SK-N-SH (cell line): Measurements from ENCODE around the gene ANKRD31. TPM values are rescaled to one million over a fixed set of nuclear protein-coding genes. Genes with fewer than 3 reads are reported as not detected.

Source experiments
- CTCF ChIA-PET: fragments of 300-600, 350-600 bp; formaldehyde crosslinking; extraction: SDS; loops from one replicate; lab custom pipeline; 2021; lab: Yijun Ruan, JAX
- POLR2A ChIA-PET: fragments of 350-600 bp; sonication (Branson Sonifier 250); formaldehyde crosslinking; extraction: SDS; loops from one replicate; lab custom pipeline; 2020; ENCODE audit warnings: antibody characterized with exemption, inconsistent platforms; lab: Yijun Ruan, JAX
- DNase-seq: peaks from one replicate; pipeline ENCODE4 v3.0.0; 2012
- H2AFZ ChIP-seq: fragments of 200-600 bp; sonication (generic); 2 replicates; pipeline ENCODE4 v1.8.1; 2016; ENCODE audit warnings: antibody characterized with exemption, mild to moderate bottlenecking, low read depth
- H3F3A ChIP-seq: fragments of 200-600 bp; sonication (generic); replicated peaks from 2 replicates; pipeline ENCODE3; 2016; ENCODE audit warnings: antibody characterized with exemption, mild to moderate bottlenecking; ENCODE audit not compliant: insufficient read depth
- H3K27ac ChIP-seq, 2 experiments: fragments of 200-500 bp in 1 of 2; fragments of 200-600 bp in 1 of 2; sonication (Bioruptor generic) in 1 of 2; sonication (generic), shearing (Covaris generic) in 1 of 2; 2 replicates each; pipeline versions ENCODE4 v1.5.1 to v1.6.1; 2014 to 2016; ENCODE audit warnings: low read depth in 2 of 2, inconsistent platforms in 1 of 2, low read length in 1 of 2, mild to moderate bottlenecking in 1 of 2, mixed read lengths in 1 of 2
- H3K27me3 ChIP-seq: fragments of 200-600 bp; sonication (generic), shearing (Covaris generic); 2 replicates; pipeline ENCODE4 v1.6.1; 2016; ENCODE audit warnings: mixed run types; ENCODE audit not compliant: insufficient read depth
- H3K36me3 ChIP-seq, 2 experiments: fragments of 200-500 bp in 1 of 2; fragments of 200-600 bp in 1 of 2; sonication (Bioruptor generic) in 1 of 2; sonication (generic) in 1 of 2; replicated peaks in 1 of 2; 2 replicates each; pipeline versions ENCODE3 to v1.5.1; 2014 to 2016; ENCODE audit warnings: low read length in 1 of 2, mild to moderate bottlenecking in 1 of 2; ENCODE audit not compliant: insufficient read depth in 2 of 2, control insufficient read depth in 1 of 2
- H3K4me1 ChIP-seq, 2 experiments: fragments of 200-500 bp in 1 of 2; fragments of 200-600 bp in 1 of 2; sonication (Bioruptor generic) in 1 of 2; sonication (generic), shearing (Covaris generic) in 1 of 2; 2 replicates each; pipeline versions ENCODE4 v1.5.1 to v1.6.1; 2014 to 2016; ENCODE audit warnings: low read depth in 1 of 2, low read length in 1 of 2, mixed run types in 1 of 2; ENCODE audit not compliant: insufficient read depth in 2 of 2, control insufficient read depth in 1 of 2
- H3K4me2 ChIP-seq: fragments of 200-600 bp; sonication (generic), shearing (Covaris generic); 2 replicates; pipeline ENCODE4 v1.6.1; 2017; ENCODE audit warnings: mixed run types
- H3K4me3 ChIP-seq, 2 experiments: fragments of 200-500 bp in 1 of 2; fragments of 200-600 bp in 1 of 2; sonication (Bioruptor generic) in 1 of 2; sonication (generic), shearing (Covaris generic) in 1 of 2; 2 replicates each; pipeline versions ENCODE4 v1.5.1 to v1.8.1; 2014 to 2016; ENCODE audit warnings: low read depth in 2 of 2, inconsistent platforms in 1 of 2, low read length in 1 of 2, mild to moderate bottlenecking in 1 of 2, mixed read lengths in 1 of 2, moderate library complexity in 1 of 2
- H3K79me2 ChIP-seq: fragments of 200-600 bp; sonication (generic); 2 replicates; pipeline ENCODE4 v1.8.1; 2017; ENCODE audit warnings: mild to moderate bottlenecking; ENCODE audit not compliant: insufficient read depth
- H3K9ac ChIP-seq: fragments of 200-600 bp; sonication (generic); 2 replicates; pipeline ENCODE4 v1.6.1; 2017; ENCODE audit warnings: mixed run types
- H3K9me2 ChIP-seq: fragments of 200-600 bp; sonication (generic); 2 replicates; pipeline ENCODE4 v1.6.1; 2017; ENCODE audit warnings: mixed run types
- H3K9me3 ChIP-seq: fragments of 200-600 bp; sonication (generic); 2 replicates; pipeline ENCODE4 v1.6.1; 2017; ENCODE audit warnings: mixed run types, mild to moderate bottlenecking, moderate library complexity
- H4K20me1 ChIP-seq: fragments of 200-600 bp; sonication (generic); 2 replicates; pipeline ENCODE4 v1.6.1; 2017; ENCODE audit warnings: mild to moderate bottlenecking, mixed run types; ENCODE audit not compliant: insufficient read depth
- CHD2 ChIP-seq: fragments of 150-350 bp; IDR thresholded peaks from 2 replicates; pipeline ENCODE4 v1.6.1; 2018; ENCODE audit warnings: low read length; ENCODE audit not compliant: partially characterized antibody
- FOXM1 ChIP-seq: IDR thresholded peaks from 2 replicates; pipeline ENCODE4 v1.4.0; 2012; ENCODE audit warnings: low read depth, mild to moderate bottlenecking
- IRF3 ChIP-seq: fragments of 150-350 bp; IDR thresholded peaks from 2 replicates; pipeline ENCODE4 v1.6.1; 2016; ENCODE audit warnings: mild to moderate bottlenecking, low read depth, low read length
- MAX ChIP-seq: IDR thresholded peaks from 2 replicates; pipeline ENCODE4 v1.4.0; 2012; ENCODE audit warnings: low read depth
- PBX3 ChIP-seq: IDR thresholded peaks from 2 replicates; pipeline ENCODE4; 2012
- RAD21 ChIP-seq: IDR thresholded peaks from 2 replicates; pipeline ENCODE4 v1.6.1; 2012; ENCODE audit warnings: mild to moderate bottlenecking, low read length
- RCOR1 ChIP-seq: fragments of 150-350 bp; IDR thresholded peaks from 2 replicates; pipeline ENCODE4 v1.6.1; 2017; ENCODE audit warnings: antibody characterized with exemption, low read length
- RFX5 ChIP-seq: IDR thresholded peaks from 2 replicates; pipeline ENCODE4 v1.6.1; 2012; ENCODE audit warnings: mild to moderate bottlenecking, improper control_type of control experiment, low read length
- SMC3 ChIP-seq: IDR thresholded peaks from 2 replicates; pipeline ENCODE4 v1.6.1; 2012; ENCODE audit warnings: low read depth, low read length, improper control_type of control experiment
- TCF12 ChIP-seq: IDR thresholded peaks from 2 replicates; pipeline ENCODE4 v1.4.0; 2012
- USF1 ChIP-seq: IDR thresholded peaks from 2 replicates; pipeline ENCODE4 v1.4.0; 2012; ENCODE audit warnings: low read depth, borderline replicate concordance
- ZBTB33 ChIP-seq: IDR thresholded peaks from 2 replicates; pipeline ENCODE4 v1.4.0; 2012; ENCODE audit warnings: low read depth, borderline replicate concordance
- WGBS: methylation state at CpG from one replicate; pipeline ENCODE4 v1.1.6; 2017; ENCODE audit warnings: low lambda C conversion rate; 5-methylcytosine and 5-hydroxymethylcytosine counted together
- polyA plus RNA-seq, 3 experiments: library from polyadenylated mRNA; depleted of rRNA; stranded (reverse); fragments of >200 nt; gene quantifications; 2 replicates each; pipeline ENCODE4 v1.2.3, GENCODE V29; 2012

The ANKRD31 gene
- polyA plus RNA-seq, 1 of the 3 experiments (the other 2 are of a cell fraction), result 0.05 TPM

- H3F3A ChIP-seq, result no peaks in the 10 kb centered on the region
- no peak for TF ChIP-seq FOXM1
- no peak for TF ChIP-seq IRF3
- no peak for TF ChIP-seq TCF12
- H3K27me3 ChIP-seq, result no peaks in the 10 kb centered on the region
- no peaks in the 10 kb centered on the region for H3K36me3 ChIP-seq
- H3K9ac ChIP-seq, result no peak overlapping the region
- H3K4me2 ChIP-seq, result no peak overlapping the region
- no peaks in the 10 kb centered on the region for H4K20me1 ChIP-seq
- H3K27ac ChIP-seq, result no peak overlapping the region
- 56% methylated on average over 3 of the region's 3 CpGs for WGBS
- H3K4me3 ChIP-seq, result no peak overlapping the region
- no peaks in the 10 kb centered on the region for H3K79me2 ChIP-seq
- H3K9me2 ChIP-seq, result no peaks in the 10 kb centered on the region
- H2AFZ ChIP-seq, result no peak overlapping the region
- CTCF ChIA-PET, result interaction anchor here (2.5 kb wide), 1 partner anchor 22 kb away, joined by 10 read pairs; no protein-coding TSS in a partner anchor
- no peak for DNase-seq
- no peaks in the 10 kb centered on the region for H3K9me3 ChIP-seq
- POLR2A ChIA-PET, result no interaction called here
- H3K4me1 ChIP-seq, result no peaks in the 10 kb centered on the region
These were observed 208.6 kb downstream of the ANKRD31 start for GRCh38 chr5:75028090-75028489.

- ChIA-PET POLR2A (no interaction called here), CTCF (no interaction called here)
- Histone ChIP-seq H3K9ac (no peak overlapping the region), H3K27me3 (no peaks in the 10 kb centered on the region), H3K9me3 (no peaks in the 10 kb centered on the region), H3F3A (no peaks in the 10 kb centered on the region), H3K27ac (no peak overlapping the region), H3K36me3 (no peaks in the 10 kb centered on the region), H3K4me3 (no peak overlapping the region), H2AFZ (no peak overlapping the region), H3K79me2 (no peaks in the 10 kb centered on the region), H4K20me1 (no peaks in the 10 kb centered on the region), H3K4me1 (no peaks in the 10 kb centered on the region), H3K4me2 (no peak overlapping the region), H3K9me2 (no peaks in the 10 kb centered on the region)
- 52% methylated on average over 9 of the region's 9 CpGs for WGBS
- no peak for DNase-seq
- TF ChIP-seq CHD2 (no peak), RCOR1 (no peak), RFX5 (no peak), FOXM1 (no peak), USF1 (no peak), MAX (no peak), RAD21 (no peak), SMC3 (no peak), PBX3 (no peak), ZBTB33 (no peak)
These were observed 213.1 kb downstream of the ANKRD31 start for GRCh38 chr5:75023368-75024159.
